ENCODE measurements around the gene TPCN2. TPM values are rescaled to one million over a fixed set of nuclear protein-coding genes. Genes with fewer than 3 reads are reported as not detected.

TPCN2 gene
- total RNA-seq, 2 donors from 2014 or later: 4.2 to 5.3 TPM

- no peak for TF ChIP-seq CTCF (IDR thresholded peaks at IDR 0.05)
- DNase-seq (ENCODE audit: low spot score): no peak
- no peaks in the 10 kb centered on the region for H3K9me3 ChIP-seq
- H3K4me1 ChIP-seq: peaks cover 0 to 6% of the 10 kb centered on the region in 2 donors
- H3K4me3 ChIP-seq: no peak overlapping the region
- H3K27ac ChIP-seq: peak overlapping the region; percentile 44 to 62
- H3K27me3 ChIP-seq: no peaks in the 10 kb centered on the region
- no peaks in the 10 kb centered on the region for H3K36me3 ChIP-seq
Observed at GRCh38 chr11:69035150-69035945, 13.4 kb upstream of the TPCN2 start.

GRCh38 chr11:69035946-69036340 is 12.8 kb upstream of the TPCN2 start:
- DNase-seq (ENCODE audit: low spot score): no peak
- no peak for TF ChIP-seq CTCF (IDR thresholded peaks at IDR 0.05)
- peaks cover 0 to 6% of the 10 kb centered on the region in 2 donors for H3K4me1 ChIP-seq
- no peaks in the 10 kb centered on the region for H3K36me3 ChIP-seq
- H3K27me3 ChIP-seq: no peaks in the 10 kb centered on the region
- no peaks in the 10 kb centered on the region for H3K9me3 ChIP-seq
- H3K27ac ChIP-seq: peak overlapping the region; percentile 44 to 62
- H3K4me3 ChIP-seq: no peak overlapping the region

GRCh38 chr11:69037074-69037473 is 11.7 kb upstream of the TPCN2 start:
- peaks cover 0 to 6% of the 10 kb centered on the region in 2 donors for H3K4me1 ChIP-seq
- no peaks in the 10 kb centered on the region for H3K36me3 ChIP-seq
- TF ChIP-seq CTCF (IDR thresholded peaks at IDR 0.05): no peak
- no peak for DNase-seq (ENCODE audit: low spot score)
- H3K9me3 ChIP-seq: no peaks in the 10 kb centered on the region
- H3K27me3 ChIP-seq: no peaks in the 10 kb centered on the region
- H3K4me3 ChIP-seq: no peak overlapping the region
- H3K27ac ChIP-seq: no peak overlapping the region

- Histone ChIP-seq H3K4me1 (peaks cover 0 to 6% of the 10 kb centered on the region in 2 donors), H3K27ac (no peak overlapping the region), H3K36me3 (no peaks in the 10 kb centered on the region), H3K9me3 (no peaks in the 10 kb centered on the region), H3K27me3 (no peaks in the 10 kb centered on the region), H3K4me3 (no peak overlapping the region)
- no peak for TF ChIP-seq CTCF (IDR thresholded peaks at IDR 0.05)
- no peak for DNase-seq (ENCODE audit: low spot score)
Observed at GRCh38 chr11:69037544-69037943, 11.2 kb upstream of the TPCN2 start.

GRCh38 chr11:69039501-69039900 is 9.2 kb upstream of the TPCN2 start:
- no peak for TF ChIP-seq CTCF (IDR thresholded peaks at IDR 0.05)
- Histone ChIP-seq H3K4me3 (no peak overlapping the region), H3K36me3 (no peaks in the 10 kb centered on the region), H3K9me3 (no peaks in the 10 kb centered on the region), H3K27me3 (no peaks in the 10 kb centered on the region), H3K27ac (no peak overlapping the region), H3K4me1 (peaks cover 0 to 6% of the 10 kb centered on the region in 2 donors)
- DNase-seq (ENCODE audit: low spot score): no peak

GRCh38 chr11:69040051-69040450 is 8.7 kb upstream of the TPCN2 start:
- Histone ChIP-seq H3K27me3 (no peaks in the 10 kb centered on the region), H3K27ac (no peak overlapping the region), H3K9me3 (no peaks in the 10 kb centered on the region), H3K4me3 (no peak overlapping the region), H3K4me1 (peaks cover 0 to 6% of the 10 kb centered on the region in 2 donors), H3K36me3 (no peaks in the 10 kb centered on the region)
- DNase-seq (ENCODE audit: low spot score): no peak
- TF ChIP-seq CTCF (IDR thresholded peaks at IDR 0.05): no peak
